HUES6 (cell line): ENCODE results near the gene BACE1.

Experiments
- H3K27ac ChIP-seq: 2 replicates; pipeline ENCODE4 v1.7.0; 2013; ENCODE audit warnings: low read depth, mild to moderate bottlenecking, low read length, inconsistent platforms
- H3K27me3 ChIP-seq: 2 replicates; pipeline ENCODE4 v1.6.1; 2013; ENCODE audit warnings: low read length; ENCODE audit not compliant: control insufficient read depth, insufficient read depth
- H3K36me3 ChIP-seq: 2 replicates; pipeline ENCODE4 v1.6.1; 2013; ENCODE audit warnings: low read length; ENCODE audit not compliant: control insufficient read depth, insufficient read depth
- H3K4me1 ChIP-seq: 2 replicates; pipeline ENCODE4 v1.6.1; 2013; ENCODE audit warnings: low read length; ENCODE audit not compliant: control insufficient read depth, insufficient read depth
- H3K4me3 ChIP-seq: 2 replicates; pipeline ENCODE4 v1.5.1; 2013; ENCODE audit warnings: low read depth, low read length
- H3K9ac ChIP-seq: one replicate; pipeline ENCODE4 v1.6.1; 2013; ENCODE audit warnings: mild to moderate bottlenecking, low read length
- H3K9me3 ChIP-seq: 2 replicates; pipeline ENCODE4 v1.6.1; 2013; ENCODE audit warnings: low read depth, low read length; ENCODE audit not compliant: control insufficient read depth, insufficient read depth

The BACE1 gene

GRCh38 chr11:117303646-117304315, 12.3 kb downstream of the BACE1 start:
- H3K27me3 ChIP-seq = no peaks in the 10 kb centered on the region
- H3K27ac ChIP-seq = no peak overlapping the region
- no peak overlapping the region for H3K9ac ChIP-seq
- no peaks in the 10 kb centered on the region for H3K36me3 ChIP-seq
- H3K4me1 ChIP-seq = peaks cover 38% of the 10 kb centered on the region
- H3K9me3 ChIP-seq = no peaks in the 10 kb centered on the region
- H3K4me3 ChIP-seq = no peak overlapping the region

GRCh38 chr11:117303101-117303500, 13.0 kb downstream of the BACE1 start:
- Histone ChIP-seq H3K9ac (no peak overlapping the region), H3K27me3 (no peaks in the 10 kb centered on the region), H3K27ac (no peak overlapping the region), H3K4me1 (peaks cover 38% of the 10 kb centered on the region), H3K36me3 (no peaks in the 10 kb centered on the region), H3K4me3 (no peak overlapping the region), H3K9me3 (no peaks in the 10 kb centered on the region)

GRCh38 chr11:117302228-117302627, 13.8 kb downstream of the BACE1 start:
- H3K27ac ChIP-seq = no peak overlapping the region
- no peak overlapping the region for H3K9ac ChIP-seq
- no peaks in the 10 kb centered on the region for H3K36me3 ChIP-seq
- H3K4me1 ChIP-seq = peaks cover 38% of the 10 kb centered on the region
- H3K4me3 ChIP-seq = no peak overlapping the region
- H3K27me3 ChIP-seq = no peaks in the 10 kb centered on the region
- H3K9me3 ChIP-seq = no peaks in the 10 kb centered on the region

- Histone ChIP-seq H3K9ac (no peak overlapping the region), H3K4me1 (peaks cover 38% of the 10 kb centered on the region), H3K36me3 (peaks cover under 1% of the 10 kb centered on the region; the same call in 1 of the 2 replicates), H3K9me3 (no peaks in the 10 kb centered on the region), H3K4me3 (no peak overlapping the region), H3K27me3 (no peaks in the 10 kb centered on the region), H3K27ac (no peak overlapping the region)
These were observed 15.3 kb downstream of the BACE1 start for GRCh38 chr11:117300773-117301172.

GRCh38 chr11:117300283-117300663, 15.8 kb downstream of the BACE1 start:
- Histone ChIP-seq H3K9ac (peak overlapping the region; percentile 43), H3K9me3 (no peaks in the 10 kb centered on the region), H3K27me3 (no peaks in the 10 kb centered on the region), H3K36me3 (peaks cover 5% of the 10 kb centered on the region; the same call in 1 of the 2 replicates), H3K4me3 (no peak overlapping the region), H3K27ac (0 out of 2 replicates have a peak overlapping the region, but pooled peaks have one; percentile 3), H3K4me1 (peaks cover 38% of the 10 kb centered on the region)

GRCh38 chr11:117299351-117300282, 16.4 kb downstream of the BACE1 start:
- H3K4me1 ChIP-seq = peaks cover 38% of the 10 kb centered on the region
- H3K36me3 ChIP-seq = peaks cover 9% of the 10 kb centered on the region; the same call in 1 of the 2 replicates
- 0 out of 2 replicates have a peak overlapping the region, but pooled peaks have one; percentile 35 for H3K27ac ChIP-seq
- no peak overlapping the region for H3K4me3 ChIP-seq
- H3K9me3 ChIP-seq = no peaks in the 10 kb centered on the region
- peak overlapping the region; percentile 43 for H3K9ac ChIP-seq
- no peaks in the 10 kb centered on the region for H3K27me3 ChIP-seq

- Histone ChIP-seq H3K36me3 (peaks cover 14% of the 10 kb centered on the region; the same call in 1 of the 2 replicates), H3K4me3 (no peak overlapping the region), H3K27me3 (no peaks in the 10 kb centered on the region), H3K27ac (no peak overlapping the region), H3K4me1 (peaks cover 23% of the 10 kb centered on the region), H3K9me3 (no peaks in the 10 kb centered on the region), H3K9ac (no peak overlapping the region)
These were observed 17.9 kb downstream of the BACE1 start for GRCh38 chr11:117298195-117298594.

GRCh38 chr11:117296881-117297280, 19.2 kb downstream of the BACE1 start:
- Histone ChIP-seq H3K36me3 (peaks cover 23% of the 10 kb centered on the region; the same call in 1 of the 2 replicates), H3K9me3 (no peaks in the 10 kb centered on the region)

GRCh38 chr11:117295438-117296137, 20.5 kb downstream of the BACE1 start:
- Histone ChIP-seq H3K9me3 (no peaks in the 10 kb centered on the region), H3K4me1 (peaks cover 17% of the 10 kb centered on the region), H3K9ac (no peak overlapping the region), H3K27ac (no peak overlapping the region), H3K27me3 (no peaks in the 10 kb centered on the region), H3K36me3 (peaks cover 32% of the 10 kb centered on the region), H3K4me3 (no peak overlapping the region)

More at GRCh38 chr11:117296881-117297280, 19.2 kb downstream of the BACE1 start:
- Histone ChIP-seq H3K4me3 (no peak overlapping the region), H3K9ac (no peak overlapping the region), H3K27ac (no peak overlapping the region), H3K27me3 (no peaks in the 10 kb centered on the region), H3K4me1 (peaks cover 22% of the 10 kb centered on the region)

GRCh38 chr11:117292616-117293015, 23.4 kb downstream of the BACE1 start:
- no peak overlapping the region for H3K27ac ChIP-seq
- no peaks in the 10 kb centered on the region for H3K4me1 ChIP-seq
- H3K36me3 ChIP-seq = peaks cover 61% of the 10 kb centered on the region
- H3K27me3 ChIP-seq = no peaks in the 10 kb centered on the region
- H3K9me3 ChIP-seq = no peaks in the 10 kb centered on the region
- H3K4me3 ChIP-seq = no peak overlapping the region
- no peak overlapping the region for H3K9ac ChIP-seq
